WTC11 (cell line): ENCODE data around the gene ZNF19.

ENCODE experiments used
- NR3C1 ChIP-seq: sonication (generic); formaldehyde crosslinking; conservative IDR thresholded peaks from 2 replicates; pipeline ENCODE4 v1.8.1; 2023; ENCODE audit warnings: low read depth, mild to moderate bottlenecking, missing genetic modification reagents
- TF ChIP-seq, protein P1 (sequence below): fragments of 200-600 bp; IDR thresholded peaks from 2 replicates; pipeline ENCODE4 v1.8.0; 2022; ENCODE audit warnings: antibody characterized with exemption
- TF ChIP-seq, protein P2 (sequence below): sonication (generic); formaldehyde crosslinking; IDR thresholded peaks from 2 replicates; pipeline ENCODE4 v1.8.0; 2023; ENCODE audit warnings: mild to moderate bottlenecking, missing genetic modification reagents
- TF ChIP-seq, protein P3 (sequence below): sonication (generic); formaldehyde crosslinking; IDR thresholded peaks from 2 replicates; pipeline ENCODE4 v1.8.0; 2023; ENCODE audit warnings: missing genetic modification reagents

DNA sequence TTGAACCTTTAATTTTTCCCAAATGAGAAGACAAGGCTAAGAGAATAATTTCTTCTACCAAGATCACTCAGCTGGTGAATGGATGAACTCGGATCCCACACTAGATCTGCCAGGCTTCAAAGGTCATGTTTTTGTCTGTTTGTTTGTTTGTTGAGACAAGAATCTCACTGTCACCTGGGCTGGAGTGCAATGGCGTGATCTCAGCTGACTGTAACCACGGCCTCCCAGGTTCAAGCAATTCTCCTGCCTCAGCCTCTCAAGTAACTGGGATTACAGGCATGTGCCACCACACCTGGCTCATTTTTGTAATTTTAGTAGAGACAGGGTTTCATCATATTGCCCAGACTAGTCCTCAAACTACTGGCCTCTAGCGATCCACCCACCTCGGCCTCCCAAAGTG lies 6.6 kb downstream of the ZNF19 start:
- TF ChIP-seq, protein P1, sequence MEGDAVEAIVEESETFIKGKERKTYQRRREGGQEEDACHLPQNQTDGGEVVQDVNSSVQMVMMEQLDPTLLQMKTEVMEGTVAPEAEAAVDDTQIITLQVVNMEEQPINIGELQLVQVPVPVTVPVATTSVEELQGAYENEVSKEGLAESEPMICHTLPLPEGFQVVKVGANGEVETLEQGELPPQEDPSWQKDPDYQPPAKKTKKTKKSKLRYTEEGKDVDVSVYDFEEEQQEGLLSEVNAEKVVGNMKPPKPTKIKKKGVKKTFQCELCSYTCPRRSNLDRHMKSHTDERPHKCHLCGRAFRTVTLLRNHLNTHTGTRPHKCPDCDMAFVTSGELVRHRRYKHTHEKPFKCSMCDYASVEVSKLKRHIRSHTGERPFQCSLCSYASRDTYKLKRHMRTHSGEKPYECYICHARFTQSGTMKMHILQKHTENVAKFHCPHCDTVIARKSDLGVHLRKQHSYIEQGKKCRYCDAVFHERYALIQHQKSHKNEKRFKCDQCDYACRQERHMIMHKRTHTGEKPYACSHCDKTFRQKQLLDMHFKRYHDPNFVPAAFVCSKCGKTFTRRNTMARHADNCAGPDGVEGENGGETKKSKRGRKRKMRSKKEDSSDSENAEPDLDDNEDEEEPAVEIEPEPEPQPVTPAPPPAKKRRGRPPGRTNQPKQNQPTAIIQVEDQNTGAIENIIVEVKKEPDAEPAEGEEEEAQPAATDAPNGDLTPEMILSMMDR = no peak
- TF ChIP-seq, protein P2, sequence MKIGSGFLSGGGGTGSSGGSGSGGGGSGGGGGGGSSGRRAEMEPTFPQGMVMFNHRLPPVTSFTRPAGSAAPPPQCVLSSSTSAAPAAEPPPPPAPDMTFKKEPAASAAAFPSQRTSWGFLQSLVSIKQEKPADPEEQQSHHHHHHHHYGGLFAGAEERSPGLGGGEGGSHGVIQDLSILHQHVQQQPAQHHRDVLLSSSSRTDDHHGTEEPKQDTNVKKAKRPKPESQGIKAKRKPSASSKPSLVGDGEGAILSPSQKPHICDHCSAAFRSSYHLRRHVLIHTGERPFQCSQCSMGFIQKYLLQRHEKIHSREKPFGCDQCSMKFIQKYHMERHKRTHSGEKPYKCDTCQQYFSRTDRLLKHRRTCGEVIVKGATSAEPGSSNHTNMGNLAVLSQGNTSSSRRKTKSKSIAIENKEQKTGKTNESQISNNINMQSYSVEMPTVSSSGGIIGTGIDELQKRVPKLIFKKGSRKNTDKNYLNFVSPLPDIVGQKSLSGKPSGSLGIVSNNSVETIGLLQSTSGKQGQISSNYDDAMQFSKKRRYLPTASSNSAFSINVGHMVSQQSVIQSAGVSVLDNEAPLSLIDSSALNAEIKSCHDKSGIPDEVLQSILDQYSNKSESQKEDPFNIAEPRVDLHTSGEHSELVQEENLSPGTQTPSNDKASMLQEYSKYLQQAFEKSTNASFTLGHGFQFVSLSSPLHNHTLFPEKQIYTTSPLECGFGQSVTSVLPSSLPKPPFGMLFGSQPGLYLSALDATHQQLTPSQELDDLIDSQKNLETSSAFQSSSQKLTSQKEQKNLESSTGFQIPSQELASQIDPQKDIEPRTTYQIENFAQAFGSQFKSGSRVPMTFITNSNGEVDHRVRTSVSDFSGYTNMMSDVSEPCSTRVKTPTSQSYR (CRISPR knock-in tag) = no peak
- TF ChIP-seq, protein P3, sequence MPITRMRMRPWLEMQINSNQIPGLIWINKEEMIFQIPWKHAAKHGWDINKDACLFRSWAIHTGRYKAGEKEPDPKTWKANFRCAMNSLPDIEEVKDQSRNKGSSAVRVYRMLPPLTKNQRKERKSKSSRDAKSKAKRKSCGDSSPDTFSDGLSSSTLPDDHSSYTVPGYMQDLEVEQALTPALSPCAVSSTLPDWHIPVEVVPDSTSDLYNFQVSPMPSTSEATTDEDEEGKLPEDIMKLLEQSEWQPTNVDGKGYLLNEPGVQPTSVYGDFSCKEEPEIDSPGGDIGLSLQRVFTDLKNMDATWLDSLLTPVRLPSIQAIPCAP (CRISPR knock-in tag) = no peak
- TF ChIP-seq NR3C1 (CRISPR knock-in tag) = no peak
